ENCODE results near the gene MYO18A. TPM values are rescaled to one million over a fixed set of nuclear protein-coding genes. Genes with fewer than 3 reads are reported as not detected.

Gene MYO18A
- total RNA-seq, 5 donors from 2014 or later (not counting 1 experiment from before 2014, with no cell fraction given) = 119 to 151 (median 145) TPM

- POLR2A ChIA-PET = no interaction called here
- CTCF ChIA-PET = interaction anchor here in 1 of 2 donors (0.6 kb wide), 1 partner anchor 12 kb away, joined by 3 read pairs; no protein-coding TSS in a partner anchor
Measured at GRCh38 chr17:29043539-29044145, 136.6 kb downstream of the MYO18A start.

GRCh38 chr17:29042679-29043538 lies 137.3 kb downstream of the MYO18A start, which contains the start of gene PIPOX:
TSS of gene PIPOX (plus strand) at chr17:29043141. CDS start at chr17:29043226, 85 bp downstream.
- Mint-ChIP-seq H3K27ac (no peak within 1 kb of the TSS), H3K9me3 (no peaks in the 10 kb centered on the region), H3K27me3 (peaks cover 18% of the 10 kb centered on the region in 2 donors), H3K36me3 (no peaks in the 10 kb centered on the region), H3K4me3 (no peak within 1 kb of the TSS), H3K4me1 (peaks cover 0 to 8% (median 5%) of the 10 kb centered on the region in 3 donors)
- 64% methylated on average over 12 of the region's 13 CpGs for WGBS (ENCODE audit: insufficient coverage)
- ChIA-PET CTCF (interaction anchor here in 1 of 2 donors (0.6 kb wide), 1 partner anchor 12 kb away, joined by 3 read pairs; no protein-coding TSS in a partner anchor), POLR2A (no interaction called here)
- peaks cover 0 to 30% of the 10 kb centered on the region in 2 experiments for H3K27me3 ChIP-seq (replicated peaks in 1 of 2; ENCODE audit: control insufficient read depth in 2 of 2, extremely low read depth in 1 of 2, insufficient read depth in 2 of 2, low read length in 1 of 2)
- no peak within 1 kb of the TSS for H3K27ac ChIP-seq (ENCODE audit: low read length)
- no peaks in the 10 kb centered on the region for H3K36me3 ChIP-seq (ENCODE audit: control insufficient read depth in 2 of 2, extremely low read depth in 1 of 2, insufficient read depth in 1 of 2, low read length in 1 of 2)
- no peaks in the 10 kb centered on the region for H3K9me3 ChIP-seq
- no peak for DNase-seq
- H3K4me3 ChIP-seq (ENCODE audit: control insufficient read depth in 1 of 2, extremely low read depth in 1 of 2, low read length in 1 of 2) = no peak within 1 kb of the TSS
- ATAC-seq (replicated peaks in 1 of 4) = no peak
- peaks cover 0 to 7% of the 10 kb centered on the region in 2 experiments for H3K4me1 ChIP-seq (ENCODE audit: control insufficient read depth in 1 of 2, extremely low read depth in 1 of 2, insufficient read depth in 2 of 2, low read length in 2 of 2)

More at GRCh38 chr17:29043539-29044145, 136.6 kb downstream of the MYO18A start:
- H3K9me3 ChIP-seq = no peaks in the 10 kb centered on the region
- Mint-ChIP-seq H3K9me3 (no peaks in the 10 kb centered on the region), H3K4me1 (peaks cover 0 to 14% (median 5%) of the 10 kb centered on the region in 3 donors), H3K36me3 (no peaks in the 10 kb centered on the region), H3K27ac (no peak overlapping the region), H3K4me3 (no peak overlapping the region), H3K27me3 (peaks cover 20 to 24% of the 10 kb centered on the region in 2 donors)
- WGBS (ENCODE audit: insufficient coverage) = 92% methylated on average over 2 of the region's 3 CpGs
- ATAC-seq (replicated peaks in 1 of 4) = no peak
- H3K4me3 ChIP-seq (ENCODE audit: control insufficient read depth in 1 of 2, extremely low read depth in 1 of 2, low read length in 1 of 2) = no peak overlapping the region
- DNase-seq = no peak
- H3K36me3 ChIP-seq (ENCODE audit: control insufficient read depth in 2 of 2, extremely low read depth in 1 of 2, insufficient read depth in 1 of 2, low read length in 1 of 2) = no peaks in the 10 kb centered on the region
- peaks cover 0 to 7% of the 10 kb centered on the region in 2 experiments for H3K4me1 ChIP-seq (ENCODE audit: control insufficient read depth in 1 of 2, extremely low read depth in 1 of 2, insufficient read depth in 2 of 2, low read length in 2 of 2)
- H3K27ac ChIP-seq (ENCODE audit: low read length) = no peak overlapping the region
- H3K27me3 ChIP-seq (replicated peaks in 1 of 2; ENCODE audit: control insufficient read depth in 2 of 2, extremely low read depth in 1 of 2, insufficient read depth in 2 of 2, low read length in 1 of 2) = peaks cover 0 to 31% of the 10 kb centered on the region in 2 experiments

DNA sequence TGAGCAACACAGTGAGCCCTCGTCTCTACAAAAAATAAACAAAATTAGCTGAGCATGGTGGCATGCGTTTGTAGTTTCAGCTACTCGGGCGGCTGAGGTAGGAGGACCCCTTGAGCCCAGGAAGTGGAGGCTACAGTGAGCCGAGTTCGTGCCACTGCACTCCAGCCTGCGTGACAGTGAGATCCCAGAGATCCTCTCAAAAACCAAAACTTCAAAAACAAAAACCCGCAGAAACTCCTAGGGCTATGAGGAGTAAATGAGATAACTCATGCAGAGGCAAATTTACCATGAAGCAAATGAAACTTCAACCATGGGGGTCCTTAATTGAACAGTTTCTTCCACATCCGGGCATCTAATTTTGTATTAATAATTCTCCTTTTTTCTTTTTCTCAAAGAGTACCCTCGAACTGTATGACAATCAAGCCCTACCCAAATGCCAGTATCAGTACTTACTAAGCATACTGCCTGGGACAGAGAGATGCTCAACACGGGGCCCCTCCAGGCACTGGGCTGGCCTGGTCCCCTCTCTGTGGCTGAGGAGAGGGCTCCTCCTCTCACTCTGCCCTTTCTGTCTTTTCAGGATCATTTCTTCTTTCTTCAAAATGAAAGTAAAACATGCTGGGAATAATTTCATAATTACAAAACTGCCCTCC lies 138.0 kb downstream of the MYO18A start:
- Histone ChIP-seq H3K9me3 (no peaks in the 10 kb centered on the region), H3K27me3 (replicated peaks in 1 of 2; ENCODE audit: control insufficient read depth in 2 of 2, extremely low read depth in 1 of 2, insufficient read depth in 2 of 2, low read length in 1 of 2) (peaks cover 0 to 33% of the 10 kb centered on the region in 2 experiments), H3K4me1 (ENCODE audit: control insufficient read depth in 1 of 2, extremely low read depth in 1 of 2, insufficient read depth in 2 of 2, low read length in 2 of 2) (peaks cover 0 to 7% of the 10 kb centered on the region in 2 experiments), H3K4me3 (ENCODE audit: control insufficient read depth in 1 of 2, extremely low read depth in 1 of 2, low read length in 1 of 2) (no peak overlapping the region), H3K36me3 (ENCODE audit: control insufficient read depth in 2 of 2, extremely low read depth in 1 of 2, insufficient read depth in 1 of 2, low read length in 1 of 2) (no peaks in the 10 kb centered on the region), H3K27ac (ENCODE audit: low read length) (no peak overlapping the region)
- H3K36me3 Mint-ChIP-seq = no peaks in the 10 kb centered on the region
- peaks cover 18% of the 10 kb centered on the region in 2 donors for H3K27me3 Mint-ChIP-seq
- DNase-seq (no peak), ATAC-seq (replicated peaks in 1 of 4) (no peak)
- no peaks in the 10 kb centered on the region for H3K9me3 Mint-ChIP-seq
- CTCF ChIA-PET = interaction anchor here in 1 of 2 donors (0.6 kb wide), 1 partner anchor 169 kb away, joined by 4 read pairs; no protein-coding TSS in a partner anchor
- POLR2A ChIA-PET = no interaction called here
- no peak overlapping the region for H3K27ac Mint-ChIP-seq
- H3K4me1 Mint-ChIP-seq = peaks cover 0 to 8% (median 5%) of the 10 kb centered on the region in 3 donors
- H3K4me3 Mint-ChIP-seq = no peak overlapping the region
- WGBS (ENCODE audit: insufficient coverage) = 93% methylated on average over 4 of the region's 11 CpGs

DNA sequence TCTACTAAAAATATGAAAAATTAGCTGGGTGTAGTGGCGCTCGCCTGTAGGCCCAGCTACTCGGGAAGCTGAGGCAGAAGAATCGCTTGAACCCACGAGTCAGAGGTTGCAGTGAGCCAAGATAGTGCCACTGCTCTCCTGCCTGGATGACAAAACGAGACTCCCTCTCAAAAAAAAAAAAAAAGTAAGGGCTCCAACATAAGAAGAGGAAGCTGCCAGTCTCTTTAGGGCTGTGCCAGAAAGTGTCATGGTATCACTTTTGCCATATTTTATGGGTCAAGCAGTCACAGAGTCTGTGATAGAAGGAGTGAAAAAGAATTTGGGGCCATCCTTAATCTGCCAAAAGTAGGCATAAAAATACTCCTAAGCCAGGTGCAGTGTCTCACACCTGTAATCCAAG lies 138.6 kb downstream of the MYO18A start:
- Mint-ChIP-seq H3K27me3 (peaks cover 16 to 17% of the 10 kb centered on the region in 2 donors), H3K36me3 (no peaks in the 10 kb centered on the region), H3K27ac (no peak overlapping the region), H3K4me3 (no peak overlapping the region), H3K4me1 (peaks cover 0 to 8% (median 5%) of the 10 kb centered on the region in 3 donors), H3K9me3 (no peaks in the 10 kb centered on the region)
- H3K9me3 ChIP-seq = no peaks in the 10 kb centered on the region
- H3K4me1 ChIP-seq (ENCODE audit: control insufficient read depth in 1 of 2, extremely low read depth in 1 of 2, insufficient read depth in 2 of 2, low read length in 2 of 2) = peaks cover 0 to 7% of the 10 kb centered on the region in 2 experiments
- no peaks in the 10 kb centered on the region for H3K36me3 ChIP-seq (ENCODE audit: control insufficient read depth in 2 of 2, extremely low read depth in 1 of 2, insufficient read depth in 1 of 2, low read length in 1 of 2)
- peaks cover 0 to 33% of the 10 kb centered on the region in 2 experiments for H3K27me3 ChIP-seq (replicated peaks in 1 of 2; ENCODE audit: control insufficient read depth in 2 of 2, extremely low read depth in 1 of 2, insufficient read depth in 2 of 2, low read length in 1 of 2)
- POLR2A ChIA-PET = no interaction called here
- no peak for ATAC-seq (replicated peaks in 1 of 4)
- no peak overlapping the region for H3K4me3 ChIP-seq (ENCODE audit: control insufficient read depth in 1 of 2, extremely low read depth in 1 of 2, low read length in 1 of 2)
- no peak for DNase-seq
- H3K27ac ChIP-seq (ENCODE audit: low read length) = no peak overlapping the region
- WGBS (ENCODE audit: insufficient coverage) = 93% methylated on average over 3 of the region's 6 CpGs
- CTCF ChIA-PET = interaction anchor here in 1 of 2 donors (0.6 kb wide), 1 partner anchor 170 kb away, joined by 4 read pairs; no protein-coding TSS in a partner anchor

- H3K36me3 ChIP-seq (ENCODE audit: control insufficient read depth in 2 of 2, extremely low read depth in 1 of 2, insufficient read depth in 1 of 2, low read length in 1 of 2) = no peaks in the 10 kb centered on the region
- H3K9me3 ChIP-seq = no peaks in the 10 kb centered on the region
- ATAC-seq (replicated peaks in 1 of 4) (no peak), DNase-seq (no peak)
- H3K4me3 ChIP-seq (ENCODE audit: control insufficient read depth in 1 of 2, extremely low read depth in 1 of 2, low read length in 1 of 2) = no peak overlapping the region
- H3K36me3 Mint-ChIP-seq = no peaks in the 10 kb centered on the region
- no peaks in the 10 kb centered on the region for H3K9me3 Mint-ChIP-seq
- CTCF ChIA-PET = no interaction called here
- no peak overlapping the region for H3K27ac Mint-ChIP-seq
- H3K4me1 ChIP-seq (ENCODE audit: control insufficient read depth in 1 of 2, extremely low read depth in 1 of 2, insufficient read depth in 2 of 2, low read length in 2 of 2) = peaks cover 0 to 7% of the 10 kb centered on the region in 2 experiments
- POLR2A ChIA-PET = no interaction called here
- no peak overlapping the region for H3K4me3 Mint-ChIP-seq
- H3K27ac ChIP-seq (ENCODE audit: low read length) = no peak overlapping the region
- WGBS (ENCODE audit: insufficient coverage) = 83% methylated on average over 1 of the region's 2 CpGs
- peaks cover 0 to 33% of the 10 kb centered on the region in 2 experiments for H3K27me3 ChIP-seq (replicated peaks in 1 of 2; ENCODE audit: control insufficient read depth in 2 of 2, extremely low read depth in 1 of 2, insufficient read depth in 2 of 2, low read length in 1 of 2)
- H3K4me1 Mint-ChIP-seq = peaks cover 0 to 8% (median 5%) of the 10 kb centered on the region in 3 donors
- peaks cover 11 to 13% of the 10 kb centered on the region in 2 donors for H3K27me3 Mint-ChIP-seq
Measured at GRCh38 chr17:29041091-29041490, 139.1 kb downstream of the MYO18A start.
